ENCODE results near the gene DDR2.
"Not testable (repeated sequence)": the region's sequence is repeated elsewhere in the genome, so short reads cannot be mapped to it uniquely, and the experiment has no call there.

DDR2 gene

GRCh38 chr1:162722036-162722435 lies 89.8 kb downstream of the DDR2 start:
- intact Hi-C loops (cut with micrococcal nuclease): no loop called here
- H3K4me3 Mint-ChIP-seq: no peak overlapping the region
- H3K36me3 Mint-ChIP-seq (ENCODE audit: low read depth): no peaks in the 10 kb centered on the region
- no peak overlapping the region for H3K27ac Mint-ChIP-seq
- no peaks in the 10 kb centered on the region for H3K4me1 Mint-ChIP-seq (ENCODE audit: low read depth)
- H3K9me3 Mint-ChIP-seq: no peaks in the 10 kb centered on the region
- peaks cover 1% of the 10 kb centered on the region for H3K27me3 Mint-ChIP-seq

- Mint-ChIP-seq H3K27ac (no peak overlapping the region), H3K36me3 (ENCODE audit: low read depth) (no peaks in the 10 kb centered on the region), H3K4me3 (no peak overlapping the region), H3K27me3 (peaks cover 1% of the 10 kb centered on the region), H3K4me1 (ENCODE audit: low read depth) (no peaks in the 10 kb centered on the region), H3K9me3 (no peaks in the 10 kb centered on the region)
- intact Hi-C loops (cut with micrococcal nuclease): no loop called here
Measured at GRCh38 chr1:162724583-162725120, 92.4 kb downstream of the DDR2 start.

- Mint-ChIP-seq H3K4me1 (ENCODE audit: low read depth) (no peaks in the 10 kb centered on the region), H3K27ac (no peak overlapping the region), H3K9me3 (no peaks in the 10 kb centered on the region), H3K27me3 (peaks cover 1% of the 10 kb centered on the region), H3K36me3 (ENCODE audit: low read depth) (no peaks in the 10 kb centered on the region), H3K4me3 (no peak overlapping the region)
- intact Hi-C loops (cut with micrococcal nuclease): no loop called here
Measured at GRCh38 chr1:162725301-162725837, 93.1 kb downstream of the DDR2 start.

DNA sequence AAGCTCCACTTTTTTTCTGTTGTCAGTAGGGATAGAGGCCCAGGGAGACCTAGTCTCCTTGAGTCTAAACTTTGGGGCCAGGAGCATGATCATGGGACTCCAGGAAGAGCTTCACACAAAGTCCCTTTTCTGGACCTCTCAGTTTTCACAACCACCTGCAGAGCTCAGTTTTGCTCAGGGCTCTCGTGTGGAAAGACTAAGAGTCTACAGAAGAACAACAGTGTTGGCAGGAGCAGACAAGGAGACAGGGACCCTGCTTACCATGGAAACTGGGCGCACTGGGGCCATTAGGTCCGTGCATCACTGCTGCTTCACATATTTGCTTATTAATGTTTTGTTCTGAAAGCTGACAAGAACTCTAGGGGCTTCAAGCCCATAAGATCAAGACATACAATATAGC lies 94.3 kb downstream of the DDR2 start:
- H3K27ac Mint-ChIP-seq: no peak overlapping the region
- H3K4me1 Mint-ChIP-seq (ENCODE audit: low read depth): no peaks in the 10 kb centered on the region
- H3K9me3 Mint-ChIP-seq: no peaks in the 10 kb centered on the region
- H3K4me3 Mint-ChIP-seq: no peak overlapping the region
- intact Hi-C loops (cut with micrococcal nuclease): no loop called here
- peaks cover 1% of the 10 kb centered on the region for H3K27me3 Mint-ChIP-seq
- H3K36me3 Mint-ChIP-seq (ENCODE audit: low read depth): no peaks in the 10 kb centered on the region

DNA sequence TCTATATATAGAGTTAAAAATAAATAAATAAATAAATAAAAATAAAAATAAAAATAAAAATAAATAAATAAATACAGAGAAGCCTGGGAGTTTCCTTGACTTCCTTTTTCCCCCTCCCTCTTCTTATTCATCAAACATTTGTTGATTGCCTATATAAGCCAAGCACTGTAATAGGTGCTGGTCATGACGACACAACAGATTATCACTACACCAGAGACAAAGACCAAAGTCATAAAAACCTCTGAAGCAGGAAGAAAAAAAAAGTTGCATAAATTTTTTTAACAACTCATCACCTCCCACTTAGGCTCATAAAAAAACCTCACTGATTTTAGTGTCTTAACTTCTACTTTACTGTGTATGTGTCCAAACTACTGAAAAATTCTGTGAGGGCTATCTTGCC lies 95.2 kb downstream of the DDR2 start:
- intact Hi-C loops (cut with micrococcal nuclease); H3K4me1 Mint-ChIP-seq (ENCODE audit: low read depth); H3K9me3 Mint-ChIP-seq; H3K4me3 Mint-ChIP-seq; H3K27me3 Mint-ChIP-seq; H3K36me3 Mint-ChIP-seq (ENCODE audit: low read depth); H3K27ac Mint-ChIP-seq: not testable (repeated sequence)

GRCh38 chr1:162728573-162728972 lies 96.3 kb downstream of the DDR2 start:
- Mint-ChIP-seq H3K4me1 (ENCODE audit: low read depth) (no peaks in the 10 kb centered on the region), H3K27me3 (peaks cover 1% of the 10 kb centered on the region), H3K36me3 (ENCODE audit: low read depth) (no peaks in the 10 kb centered on the region), H3K4me3 (no peak overlapping the region), H3K27ac (no peak overlapping the region), H3K9me3 (no peaks in the 10 kb centered on the region)
- intact Hi-C loops (cut with micrococcal nuclease): no loop called here

DNA sequence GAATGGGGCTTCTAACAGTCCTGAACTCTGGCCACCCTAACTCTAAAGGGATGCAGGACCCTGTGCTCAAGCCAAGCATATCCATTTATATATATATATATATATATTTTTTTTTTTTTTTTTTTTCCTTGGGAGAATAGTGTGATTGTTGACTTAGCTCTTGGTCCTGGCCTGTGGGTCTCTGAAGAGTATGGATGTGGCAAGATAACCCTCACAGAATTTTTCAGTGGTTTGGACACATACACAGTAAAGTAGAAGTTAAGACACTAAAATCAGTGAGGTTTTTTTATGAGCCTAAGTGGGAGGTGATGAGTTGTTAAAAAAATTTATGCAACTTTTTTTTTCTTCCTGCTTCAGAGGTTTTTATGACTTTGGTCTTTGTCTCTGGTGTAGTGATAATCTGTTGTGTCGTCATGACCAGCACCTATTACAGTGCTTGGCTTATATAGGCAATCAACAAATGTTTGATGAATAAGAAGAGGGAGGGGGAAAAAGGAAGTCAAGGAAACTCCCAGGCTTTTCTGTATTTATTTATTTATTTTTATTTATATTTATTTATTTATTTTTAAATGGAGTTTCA lies 97.0 kb downstream of the DDR2 start:
- intact Hi-C loops (cut with micrococcal nuclease); H3K4me1 Mint-ChIP-seq (ENCODE audit: low read depth); H3K9me3 Mint-ChIP-seq; H3K36me3 Mint-ChIP-seq (ENCODE audit: low read depth); H3K27me3 Mint-ChIP-seq; H3K27ac Mint-ChIP-seq; H3K4me3 Mint-ChIP-seq: not testable (repeated sequence)

DNA sequence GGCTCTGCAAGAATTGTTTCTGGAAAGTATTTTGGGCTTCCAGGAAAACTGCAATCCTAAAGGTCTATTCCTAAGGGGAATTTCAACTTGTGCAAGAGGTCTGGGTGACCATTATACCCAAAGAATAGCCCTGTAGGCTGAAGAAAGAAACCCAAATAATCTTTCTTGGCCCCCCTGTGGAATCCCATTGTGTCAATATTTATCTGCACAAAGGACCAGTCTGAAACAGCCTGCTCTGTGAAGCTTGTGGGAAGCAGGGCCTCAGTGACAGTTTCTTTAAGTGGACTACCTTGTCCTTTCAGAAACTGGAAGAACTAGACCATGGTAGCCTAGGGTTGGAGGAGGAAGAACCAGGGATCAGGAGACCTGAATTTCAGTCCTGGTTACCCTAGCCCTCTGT lies 99.8 kb downstream of the DDR2 start:
- Mint-ChIP-seq H3K4me1 (ENCODE audit: low read depth) (no peaks in the 10 kb centered on the region), H3K4me3 (no peak overlapping the region), H3K9me3 (no peaks in the 10 kb centered on the region), H3K27ac (no peak overlapping the region), H3K27me3 (peaks cover 4% of the 10 kb centered on the region), H3K36me3 (ENCODE audit: low read depth) (no peaks in the 10 kb centered on the region)
- intact Hi-C loops (cut with micrococcal nuclease): no loop called here

DNA sequence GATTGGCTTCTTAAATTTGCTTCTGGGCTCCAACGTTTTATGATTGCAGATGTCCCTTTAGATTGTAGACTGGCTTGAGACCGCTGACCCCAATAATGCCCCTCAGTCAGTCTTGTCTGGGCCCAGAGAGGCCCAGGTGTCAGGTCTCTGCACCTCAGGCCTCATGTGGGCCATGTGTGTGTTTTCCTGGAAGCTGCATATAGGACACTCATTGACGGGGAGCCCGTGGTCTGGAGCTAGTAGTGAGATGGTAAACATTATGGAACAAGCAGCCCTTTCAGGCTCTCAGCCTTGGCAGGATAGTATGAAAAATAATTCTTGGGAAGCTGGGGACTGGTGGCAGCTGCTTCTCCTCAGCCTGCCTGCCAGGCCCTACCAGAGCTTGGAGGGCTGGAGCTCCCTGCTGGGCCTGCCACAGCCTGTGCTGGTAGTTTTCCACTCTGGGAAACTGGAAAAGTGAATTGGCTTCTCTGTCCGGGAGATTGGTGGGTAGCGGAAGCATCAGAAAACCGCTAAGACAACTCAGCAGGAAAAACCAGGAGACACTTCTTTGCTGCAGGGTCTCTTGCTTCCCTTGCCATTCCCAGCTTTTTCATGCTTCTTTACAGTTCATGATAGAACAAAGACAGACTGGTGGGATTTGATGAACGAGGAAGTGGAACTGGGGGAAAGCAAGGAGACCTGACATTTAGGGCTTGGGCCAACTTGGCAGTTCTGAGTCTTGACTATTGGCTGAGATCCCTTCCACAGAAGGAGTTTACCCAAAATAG lies 100.5 kb downstream of the DDR2 start:
- no peak overlapping the region for H3K27ac Mint-ChIP-seq
- intact Hi-C loops (cut with micrococcal nuclease): no loop called here
- H3K36me3 Mint-ChIP-seq (ENCODE audit: low read depth): no peaks in the 10 kb centered on the region
- H3K27me3 Mint-ChIP-seq: peaks cover 4% of the 10 kb centered on the region
- H3K9me3 Mint-ChIP-seq: no peaks in the 10 kb centered on the region
- no peak overlapping the region for H3K4me3 Mint-ChIP-seq
- no peaks in the 10 kb centered on the region for H3K4me1 Mint-ChIP-seq (ENCODE audit: low read depth)

DNA sequence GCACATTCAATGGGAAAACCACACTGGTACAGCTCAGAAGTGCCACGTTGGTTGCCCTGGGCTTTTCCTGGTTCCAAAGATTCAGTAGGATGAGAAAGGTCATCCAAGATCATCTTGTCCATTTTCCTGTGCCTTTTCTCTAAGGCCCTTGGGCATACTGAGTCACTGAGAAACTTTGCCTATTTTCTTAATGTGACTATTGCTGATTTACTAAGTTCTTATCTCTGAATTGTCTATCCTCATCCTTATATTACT lies 101.0 kb downstream of the DDR2 start:
- Mint-ChIP-seq H3K4me3 (no peak overlapping the region), H3K27ac (no peak overlapping the region), H3K27me3 (peaks cover 4% of the 10 kb centered on the region), H3K9me3 (no peaks in the 10 kb centered on the region), H3K36me3 (ENCODE audit: low read depth) (no peaks in the 10 kb centered on the region), H3K4me1 (ENCODE audit: low read depth) (no peaks in the 10 kb centered on the region)
- intact Hi-C loops (cut with micrococcal nuclease): no loop called here

DNA sequence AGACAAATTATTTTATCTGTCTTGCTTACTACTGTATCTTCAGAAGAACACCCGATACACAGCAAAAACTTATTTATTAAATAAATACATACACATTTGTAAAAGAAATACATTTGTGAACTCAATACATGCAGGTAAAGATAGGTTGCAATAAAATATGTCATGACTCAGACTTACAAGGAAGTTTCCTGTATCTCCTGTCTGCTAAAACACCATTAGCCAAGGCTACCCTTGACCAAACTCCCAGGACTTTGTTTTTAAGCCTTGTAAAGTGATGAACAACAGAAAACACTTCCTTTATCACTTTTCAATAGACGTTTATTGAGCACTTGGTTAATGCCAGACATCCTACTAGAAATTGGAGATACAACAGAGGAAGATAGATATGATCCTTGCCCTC lies 101.8 kb downstream of the DDR2 start:
- Mint-ChIP-seq H3K9me3 (no peaks in the 10 kb centered on the region), H3K4me1 (ENCODE audit: low read depth) (no peaks in the 10 kb centered on the region), H3K36me3 (ENCODE audit: low read depth) (no peaks in the 10 kb centered on the region), H3K4me3 (no peak overlapping the region), H3K27ac (no peak overlapping the region), H3K27me3 (peaks cover 4% of the 10 kb centered on the region)
- intact Hi-C loops (cut with micrococcal nuclease): no loop called here

DNA sequence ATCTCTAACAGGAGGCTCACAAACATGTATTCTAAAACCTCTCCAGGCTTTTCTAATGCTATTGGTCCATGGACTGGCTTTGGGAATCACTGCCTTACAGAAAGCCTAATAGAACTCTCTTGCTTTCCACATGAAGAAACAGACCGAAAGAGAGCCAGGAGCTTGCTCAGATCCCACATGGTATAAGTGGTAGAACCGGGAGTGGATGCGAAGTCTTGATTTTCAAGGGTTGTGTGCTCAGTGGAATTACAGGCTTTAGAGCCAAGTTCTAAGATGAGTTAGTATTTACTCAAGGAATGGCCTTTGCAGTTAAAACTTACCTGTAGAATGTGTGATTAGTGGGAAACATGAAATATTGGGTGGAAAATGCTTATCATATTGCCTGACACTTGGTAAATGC lies 103.9 kb downstream of the DDR2 start:
- Mint-ChIP-seq H3K27ac (no peak overlapping the region), H3K9me3 (no peaks in the 10 kb centered on the region), H3K27me3 (peaks cover 2% of the 10 kb centered on the region), H3K4me1 (ENCODE audit: low read depth) (no peaks in the 10 kb centered on the region), H3K4me3 (no peak overlapping the region), H3K36me3 (ENCODE audit: low read depth) (no peaks in the 10 kb centered on the region)
- intact Hi-C loops (cut with micrococcal nuclease): no loop called here

DNA sequence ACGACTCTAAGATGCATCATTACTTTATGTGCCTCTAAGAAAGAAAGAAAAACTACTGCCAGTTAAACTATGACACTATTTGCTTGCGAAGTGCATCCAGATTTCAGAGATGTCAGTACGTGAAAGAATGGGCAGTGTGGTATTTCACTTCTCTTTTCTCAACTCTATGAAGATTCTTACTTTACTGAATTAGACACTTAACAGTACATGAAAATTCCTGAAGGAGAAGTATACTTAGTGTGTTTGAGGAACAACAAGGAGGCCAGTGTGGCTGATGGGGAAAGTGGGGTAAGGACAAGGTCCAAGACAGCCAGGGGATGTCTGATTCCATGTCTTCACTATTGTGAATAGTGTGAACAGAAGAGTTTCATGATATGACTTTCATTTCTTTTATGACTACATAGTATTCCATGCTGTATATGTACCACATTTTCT lies 104.4 kb downstream of the DDR2 start:
- Mint-ChIP-seq H3K9me3 (no peaks in the 10 kb centered on the region), H3K27me3 (peaks cover 2% of the 10 kb centered on the region), H3K36me3 (ENCODE audit: low read depth) (no peaks in the 10 kb centered on the region), H3K4me1 (ENCODE audit: low read depth) (no peaks in the 10 kb centered on the region), H3K27ac (no peak overlapping the region), H3K4me3 (no peak overlapping the region)
- intact Hi-C loops (cut with micrococcal nuclease): no loop called here

- intact Hi-C loops (cut with micrococcal nuclease): no loop called here
- no peak overlapping the region for H3K27ac Mint-ChIP-seq
- no peaks in the 10 kb centered on the region for H3K4me1 Mint-ChIP-seq (ENCODE audit: low read depth)
- H3K4me3 Mint-ChIP-seq: no peak overlapping the region
- no peaks in the 10 kb centered on the region for H3K9me3 Mint-ChIP-seq
- H3K27me3 Mint-ChIP-seq: no peaks in the 10 kb centered on the region
- H3K36me3 Mint-ChIP-seq (ENCODE audit: low read depth): no peaks in the 10 kb centered on the region
Measured at GRCh38 chr1:162740755-162741154, 108.5 kb downstream of the DDR2 start.

DNA sequence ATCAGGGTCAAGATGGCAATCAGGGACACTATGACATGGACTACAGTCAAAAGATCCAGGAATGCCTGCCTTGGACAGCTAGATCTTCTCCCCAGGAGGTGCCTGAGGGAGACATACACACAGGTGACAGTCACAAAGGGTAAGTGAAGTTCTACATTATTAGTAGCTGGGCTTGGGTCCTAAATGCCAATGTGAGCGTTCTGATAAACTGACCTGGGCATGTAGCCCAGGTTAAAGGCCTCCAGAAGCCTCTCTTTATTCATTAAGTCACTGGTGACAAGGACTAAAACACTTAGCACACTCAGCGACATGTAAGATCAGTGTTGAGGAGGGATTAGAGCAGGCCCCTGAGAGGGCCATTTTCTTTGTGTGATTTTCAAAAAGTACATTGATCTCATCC lies 109.3 kb downstream of the DDR2 start:
- Mint-ChIP-seq H3K36me3 (ENCODE audit: low read depth) (no peaks in the 10 kb centered on the region), H3K27ac (no peak overlapping the region), H3K4me1 (ENCODE audit: low read depth) (no peaks in the 10 kb centered on the region), H3K4me3 (no peak overlapping the region), H3K9me3 (peaks cover 1% of the 10 kb centered on the region), H3K27me3 (no peaks in the 10 kb centered on the region)
- intact Hi-C loops (cut with micrococcal nuclease): no loop called here

Data from dendritic cell treated with granulocyte-macrophage colony-stimulating factor and Interleukin-4, amounts not matched to agents 40 ng/mL and 50 ng/mL, for 4 days (primary cell).